Mesenchymal stem cell (in vitro differentiated cells and primary cell): Measurements from ENCODE around the gene DRC7.

ENCODE experiments used
- DNase-seq: peaks from one replicate; pipeline ENCODE4 v3.0.0-alpha.2; 2013
- H2AFZ ChIP-seq: one replicate; pipeline ENCODE4 v1.6.1; 2013; ENCODE audit warnings: low read depth, mild to moderate bottlenecking, control low read depth, inconsistent platforms, low read length, moderate library complexity
- H2AK5ac ChIP-seq: 2 replicates; pipeline ENCODE4 v1.6.1; 2013; ENCODE audit warnings: low read length, moderate library complexity, mild to moderate bottlenecking, inconsistent platforms; ENCODE audit not compliant: severe bottlenecking
- H2BK120ac ChIP-seq: one replicate; pipeline ENCODE4 v1.6.1; 2013; ENCODE audit warnings: low read depth, mild to moderate bottlenecking, inconsistent platforms, low read length, moderate library complexity
- H2BK12ac ChIP-seq, 2 experiments: one replicate each; pipeline ENCODE4 v1.6.1; 2013; ENCODE audit warnings: inconsistent platforms in 2 of 2, low read length in 2 of 2, mild to moderate bottlenecking in 2 of 2, moderate library complexity in 2 of 2, control low read depth in 1 of 2
- H2BK15ac ChIP-seq: one replicate; pipeline ENCODE4 v1.6.1; 2013; ENCODE audit warnings: mild to moderate bottlenecking, low read depth, inconsistent platforms; ENCODE audit not compliant: poor library complexity, severe bottlenecking
- H2BK5ac ChIP-seq: 2 replicates; pipeline ENCODE4 v1.6.1; 2013; ENCODE audit warnings: low read depth, mild to moderate bottlenecking, low read length, control low read depth, inconsistent platforms; ENCODE audit not compliant: poor library complexity, severe bottlenecking
- H3K14ac ChIP-seq, 2 experiments: one replicate each; pipeline ENCODE4 v1.6.1; 2013; ENCODE audit warnings: inconsistent platforms in 2 of 2, low read length in 2 of 2, control low read depth in 1 of 2, mild to moderate bottlenecking in 1 of 2, moderate library complexity in 1 of 2
- H3K18ac ChIP-seq, 2 experiments: one replicate each; pipeline ENCODE4 v1.6.1; 2013; ENCODE audit warnings: inconsistent platforms in 2 of 2, low read length in 2 of 2, control low read depth in 1 of 2, low read depth in 1 of 2, mild to moderate bottlenecking in 1 of 2
- H3K23ac ChIP-seq, 2 experiments: one replicate each; pipeline ENCODE4 v1.6.1; 2013; ENCODE audit warnings: inconsistent platforms in 2 of 2, low read length in 2 of 2, mild to moderate bottlenecking in 2 of 2, moderate library complexity in 2 of 2, control low read depth in 1 of 2
- H3K27ac ChIP-seq: 2 replicates; pipeline ENCODE4 v1.5.1; 2013; ENCODE audit warnings: mild to moderate bottlenecking, moderate library complexity, low read length, control low read depth, inconsistent platforms; ENCODE audit not compliant: poor library complexity, severe bottlenecking
- H3K27me3 ChIP-seq, 2 experiments: 2 replicates each; pipeline versions ENCODE4 v1.6.1 to v1.7.0; 2013; ENCODE audit warnings: low read length in 2 of 2, mild to moderate bottlenecking in 2 of 2, moderate library complexity in 2 of 2, control low read depth in 1 of 2, inconsistent platforms in 1 of 2; ENCODE audit not compliant: control insufficient read depth in 1 of 2, insufficient read depth in 1 of 2
- H3K36me3 ChIP-seq, 2 experiments: 2 replicates each; pipeline versions ENCODE4 v1.6.1 to v1.7.0; 2013; ENCODE audit warnings: low read length in 2 of 2, control low read depth in 1 of 2, inconsistent platforms in 1 of 2, low read depth in 1 of 2, mild to moderate bottlenecking in 1 of 2; ENCODE audit not compliant: insufficient read depth in 2 of 2, control insufficient read depth in 1 of 2
- H3K4ac ChIP-seq, 2 experiments: one replicate each; pipeline ENCODE4 v1.6.1; 2013; ENCODE audit warnings: inconsistent platforms in 2 of 2, low read length in 2 of 2, mild to moderate bottlenecking in 2 of 2, moderate library complexity in 2 of 2, control low read depth in 1 of 2, low read depth in 1 of 2
- H3K4me1 ChIP-seq: 2 replicates; pipeline ENCODE4 v1.6.1; 2013; ENCODE audit warnings: low read depth, low read length, control low read depth; ENCODE audit not compliant: control insufficient read depth, insufficient read depth
- H3K4me2 ChIP-seq: 2 replicates; pipeline ENCODE4 v1.6.1; 2013; ENCODE audit warnings: low read length, mild to moderate bottlenecking, inconsistent platforms; ENCODE audit not compliant: poor library complexity, severe bottlenecking
- H3K4me3 ChIP-seq, 2 experiments: 2 replicates each; pipeline versions ENCODE4 v1.5.1 to v1.7.0; 2013; ENCODE audit warnings: low read length in 2 of 2, mild to moderate bottlenecking in 2 of 2, control low read depth in 1 of 2, low read depth in 1 of 2; ENCODE audit not compliant: insufficient read depth in 1 of 2
- H3K79me1 ChIP-seq: replicated peaks from 2 replicates; pipeline ENCODE4 v1.6.1; 2013; ENCODE audit warnings: mild to moderate bottlenecking, control low read depth, low read length, inconsistent platforms; ENCODE audit not compliant: poor library complexity, severe bottlenecking
- H3K9ac ChIP-seq: 2 replicates; pipeline ENCODE4 v1.7.0; 2013; ENCODE audit warnings: mild to moderate bottlenecking, low read length, moderate library complexity
- H3K9me3 ChIP-seq: 2 replicates; pipeline ENCODE4 v1.7.0; 2013; ENCODE audit warnings: mild to moderate bottlenecking, low read length; ENCODE audit not compliant: control insufficient read depth
- H4K8ac ChIP-seq: one replicate; pipeline ENCODE4 v1.6.1; 2013; ENCODE audit warnings: inconsistent platforms, mild to moderate bottlenecking, low read length, moderate library complexity
- H4K91ac ChIP-seq: one replicate; pipeline ENCODE4 v1.6.1; 2013; ENCODE audit warnings: mild to moderate bottlenecking, low read length, inconsistent platforms
- WGBS: methylation state at CpG from one replicate; pipeline ENCODE4 v1.1.7; 2013; ENCODE audit warnings: mixed read lengths; 5-methylcytosine and 5-hydroxymethylcytosine counted together

DRC7 gene

DNA sequence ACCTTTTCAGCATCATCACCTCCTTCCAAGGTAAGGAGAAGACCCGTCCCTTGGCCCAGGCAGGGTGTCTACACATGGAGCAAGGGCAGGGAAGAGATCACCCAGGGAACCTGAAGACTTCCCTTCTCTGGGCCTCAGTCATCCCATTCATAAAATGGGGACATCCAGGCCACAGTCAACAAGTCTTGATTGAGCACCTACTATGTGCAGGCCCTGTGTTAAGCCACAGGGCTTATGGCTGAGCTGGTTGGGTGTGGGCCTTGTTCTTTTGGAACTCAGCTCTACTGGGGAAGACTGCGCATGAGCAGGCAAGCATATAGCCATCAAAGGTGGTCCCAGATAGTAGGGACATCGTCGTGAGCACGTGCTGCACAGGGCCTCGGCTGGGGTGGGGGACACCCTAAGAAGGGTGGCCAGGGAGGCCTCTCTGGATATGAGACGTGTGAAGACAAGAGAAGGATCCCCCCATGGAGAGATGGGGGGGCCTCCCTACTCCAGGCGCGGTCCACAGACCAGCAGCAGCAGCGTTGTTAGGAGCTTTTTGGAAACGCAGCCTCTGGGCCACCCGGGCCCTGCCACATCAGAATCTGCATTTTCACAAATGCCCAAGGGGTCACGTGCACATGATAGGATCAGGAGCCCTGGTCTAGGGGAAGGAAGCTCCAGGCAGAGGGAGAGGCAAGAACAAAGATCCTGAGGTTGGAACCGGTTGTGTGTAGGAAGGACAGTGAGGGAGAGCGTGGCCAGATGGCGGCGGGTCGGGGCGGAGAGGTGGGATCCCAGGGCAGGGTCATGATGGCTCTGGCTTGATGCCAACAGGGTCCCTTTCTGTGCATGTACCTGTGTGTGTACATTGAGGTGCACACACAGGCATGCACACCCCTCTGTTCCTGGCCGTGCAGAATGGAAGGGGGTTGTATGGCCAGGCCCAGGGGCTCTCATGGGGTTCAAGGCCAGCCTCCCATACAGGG lies 32.4 kb upstream of the DRC7 start:
- Histone ChIP-seq H3K79me1 (no peaks in the 10 kb centered on the region), H2BK5ac (no peak overlapping the region), H3K14ac (no peak overlapping the region), H4K91ac (no peak overlapping the region), H3K36me3 (peaks cover 23 to 81% of the 10 kb centered on the region in 2 experiments), H3K4me3 (no peak overlapping the region), H4K8ac (no peak overlapping the region), H3K18ac (no peak overlapping the region), H2AK5ac (no peak overlapping the region), H3K4ac (no peak overlapping the region), H2BK15ac (no peak overlapping the region), H3K9me3 (no peaks in the 10 kb centered on the region), H2AFZ (no peak overlapping the region), H3K4me1 (peaks cover 14% of the 10 kb centered on the region), H3K27ac (no peak overlapping the region), H2BK12ac (no peak overlapping the region), H3K27me3 (no peaks in the 10 kb centered on the region), H3K23ac (no peak overlapping the region), H2BK120ac (no peak overlapping the region), H3K9ac (no peak overlapping the region), H3K4me2 (no peak overlapping the region)
- 86% methylated on average over 20 of the region's 20 CpGs for WGBS
- DNase-seq, result no peak

DNA sequence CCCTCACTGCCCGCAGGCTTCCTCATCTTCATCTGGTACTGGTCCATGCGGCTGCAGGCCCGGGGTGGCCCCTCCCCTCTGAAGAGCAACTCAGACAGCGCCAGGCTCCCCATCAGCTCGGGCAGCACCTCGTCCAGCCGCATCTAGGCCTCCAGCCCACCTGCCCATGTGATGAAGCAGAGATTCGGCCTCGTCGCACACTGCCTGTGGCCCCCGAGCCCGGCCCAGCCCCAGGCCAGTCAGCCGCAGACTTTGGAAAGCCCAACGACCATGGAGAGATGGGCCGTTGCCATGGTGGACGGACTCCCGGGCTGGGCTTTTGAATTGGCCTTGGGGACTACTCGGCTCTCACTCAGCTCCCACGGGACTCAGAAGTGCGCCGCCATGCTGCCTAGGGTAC lies 31.2 kb upstream of the DRC7 start:
- Histone ChIP-seq H2BK12ac (no peak overlapping the region), H2AK5ac (no peak overlapping the region), H2BK15ac (no peak overlapping the region), H3K27me3 (no peaks in the 10 kb centered on the region), H2AFZ (no peak overlapping the region), H3K27ac (no peak overlapping the region), H4K8ac (no peak overlapping the region), H3K14ac (no peak overlapping the region), H3K9me3 (no peaks in the 10 kb centered on the region), H3K4me2 (no peak overlapping the region), H3K4me1 (peaks cover 19% of the 10 kb centered on the region), H3K9ac (no peak overlapping the region), H3K18ac (no peak overlapping the region), H4K91ac (no peak overlapping the region), H3K4ac (no peak overlapping the region), H3K23ac (no peak overlapping the region), H3K79me1 (no peaks in the 10 kb centered on the region), H2BK120ac (no peak overlapping the region), H3K36me3 (peaks cover 17 to 74% of the 10 kb centered on the region in 2 experiments), H3K4me3 (no peak overlapping the region), H2BK5ac (no peak overlapping the region)
- WGBS, result 87% methylated on average over 21 of the region's 21 CpGs
- DNase-seq, result no peak

DNA sequence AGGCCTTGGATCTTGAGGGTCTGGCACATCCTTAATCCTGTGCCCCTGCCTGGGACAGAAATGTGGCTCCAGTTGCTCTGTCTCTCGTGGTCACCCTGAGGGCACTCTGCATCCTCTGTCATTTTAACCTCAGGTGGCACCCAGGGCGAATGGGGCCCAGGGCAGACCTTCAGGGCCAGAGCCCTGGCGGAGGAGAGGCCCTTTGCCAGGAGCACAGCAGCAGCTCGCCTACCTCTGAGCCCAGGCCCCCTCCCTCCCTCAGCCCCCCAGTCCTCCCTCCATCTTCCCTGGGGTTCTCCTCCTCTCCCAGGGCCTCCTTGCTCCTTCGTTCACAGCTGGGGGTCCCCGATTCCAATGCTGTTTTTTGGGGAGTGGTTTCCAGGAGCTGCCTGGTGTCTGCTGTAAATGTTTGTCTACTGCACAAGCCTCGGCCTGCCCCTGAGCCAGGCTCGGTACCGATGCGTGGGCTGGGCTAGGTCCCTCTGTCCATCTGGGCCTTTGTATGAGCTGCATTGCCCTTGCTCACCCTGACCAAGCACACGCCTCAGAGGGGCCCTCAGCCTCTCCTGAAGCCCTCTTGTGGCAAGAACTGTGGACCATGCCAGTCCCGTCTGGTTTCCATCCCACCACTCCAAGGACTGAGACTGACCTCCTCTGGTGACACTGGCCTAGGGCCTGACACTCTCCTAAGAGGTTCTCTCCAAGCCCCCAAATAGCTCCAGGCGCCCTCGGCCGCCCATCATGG lies 30.5 kb upstream of the DRC7 start:
- Histone ChIP-seq H3K23ac (no peak overlapping the region), H3K18ac (no peak overlapping the region), H3K9ac (no peak overlapping the region), H2BK12ac (no peak overlapping the region), H3K4me2 (no peak overlapping the region), H2AFZ (no peak overlapping the region), H3K36me3 (peaks cover 14 to 68% of the 10 kb centered on the region in 2 experiments), H2AK5ac (no peak overlapping the region), H2BK120ac (no peak overlapping the region), H3K14ac (no peak overlapping the region), H3K4me3 (no peak overlapping the region), H3K79me1 (no peaks in the 10 kb centered on the region), H3K4me1 (peaks cover 19% of the 10 kb centered on the region), H4K91ac (no peak overlapping the region), H3K9me3 (no peaks in the 10 kb centered on the region), H4K8ac (no peak overlapping the region), H2BK15ac (no peak overlapping the region), H3K4ac (no peak overlapping the region), H3K27me3 (peaks cover 0 to 5% of the 10 kb centered on the region in 2 experiments), H2BK5ac (no peak overlapping the region), H3K27ac (no peak overlapping the region)
- 82% methylated on average over 15 of the region's 15 CpGs for WGBS
- no peak for DNase-seq

DNA sequence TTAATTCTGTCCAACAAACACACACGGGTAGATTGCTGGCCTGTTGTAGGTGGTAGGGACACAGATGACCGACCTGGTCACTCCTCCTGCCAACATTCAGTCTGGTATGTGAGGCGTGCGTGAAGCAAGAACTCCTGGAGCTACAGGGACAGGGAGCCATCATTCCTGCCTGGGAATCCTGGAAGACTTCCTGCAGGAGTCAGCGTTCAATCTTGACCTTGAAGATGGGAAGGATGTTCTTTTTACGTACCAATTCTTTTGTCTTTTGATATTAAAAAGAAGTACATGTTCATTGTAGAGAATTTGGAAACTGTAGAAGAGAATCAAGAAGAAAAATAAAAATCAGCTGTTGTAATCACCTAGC lies 30.0 kb upstream of the DRC7 start:
- Histone ChIP-seq H3K36me3 (peaks cover 11 to 62% of the 10 kb centered on the region in 2 experiments), H3K4me1 (peaks cover 19% of the 10 kb centered on the region), H2AK5ac (no peak overlapping the region), H4K8ac (no peak overlapping the region), H3K4me3 (no peak overlapping the region), H4K91ac (no peak overlapping the region), H2BK12ac (no peak overlapping the region), H3K18ac (no peak overlapping the region), H2BK5ac (no peak overlapping the region), H3K9me3 (no peaks in the 10 kb centered on the region), H3K9ac (no peak overlapping the region), H2AFZ (no peak overlapping the region), H3K27ac (no peak overlapping the region), H3K4me2 (no peak overlapping the region), H2BK15ac (no peak overlapping the region), H3K4ac (no peak overlapping the region), H3K79me1 (no peaks in the 10 kb centered on the region), H2BK120ac (no peak overlapping the region), H3K23ac (no peak overlapping the region), H3K14ac (no peak overlapping the region), H3K27me3 (peaks cover 0 to 11% of the 10 kb centered on the region in 2 experiments)
- 88% methylated on average over 6 of the region's 6 CpGs for WGBS
- DNase-seq, result no peak
